H1 (cell line): ENCODE results near the gene MSI2. TPM values are rescaled to one million over a fixed set of nuclear protein-coding genes. Genes with fewer than 3 reads are reported as not detected.

Experiments
- CTCF ChIA-PET: fragments of 300-600 bp; sonication (Branson Sonifier 250); formaldehyde crosslinking; loops from one replicate; lab custom pipeline; 2021; ENCODE audit not compliant: partially characterized antibody; lab: Charles Lee
- POLR2A ChIA-PET: fragments of 300-600 bp; sonication (Branson Sonifier 250); formaldehyde crosslinking; loops from one replicate; lab custom pipeline; 2021; ENCODE audit warnings: inconsistent platforms; ENCODE audit not compliant: partially characterized antibody; lab: Charles Lee
- DNase-seq, 2 experiments: peaks; one replicate each; pipeline versions ENCODE4 v3.0.0 to v3.0.0-alpha.2; 2010 to 2022; ENCODE audit warnings: low spot score in 2 of 2, low read depth in 1 of 2, mixed read lengths in 1 of 2
- FAIRE-seq: peaks from 2 replicates; lab custom pipeline; 2011; peaks lifted over from hg19 to GRCh38; lab: Jason Lieb, UNC
- H2AFZ ChIP-seq: 2 replicates; pipeline ENCODE4 v1.8.1; 2012; ENCODE audit warnings: low read length, inconsistent platforms
- H2AK5ac ChIP-seq: 2 replicates; pipeline ENCODE4 v1.6.1; 2013; ENCODE audit warnings: low read depth, low read length
- H2BK120ac ChIP-seq: replicated peaks from 2 replicates; pipeline ENCODE3; 2013; ENCODE audit warnings: low read depth, low read length, inconsistent platforms
- H2BK12ac ChIP-seq: 2 replicates; pipeline ENCODE4 v1.6.1; 2013; ENCODE audit warnings: low read depth, low read length
- H2BK15ac ChIP-seq: 2 replicates; pipeline ENCODE4 v1.6.1; 2013; ENCODE audit warnings: low read length
- H2BK20ac ChIP-seq: 2 replicates; pipeline ENCODE4 v1.6.1; 2013; ENCODE audit warnings: low read length
- H2BK5ac ChIP-seq: 2 replicates; pipeline ENCODE4 v1.6.1; 2013; ENCODE audit warnings: low read depth, low read length
- H3K14ac ChIP-seq: 2 replicates; pipeline ENCODE4 v1.6.1; 2013; ENCODE audit warnings: inconsistent platforms; ENCODE audit not compliant: insufficient read length
- H3K18ac ChIP-seq: 2 replicates; pipeline ENCODE4 v1.6.1; 2013; ENCODE audit warnings: low read length; ENCODE audit errors: extremely low read depth
- H3K23ac ChIP-seq: 2 replicates; pipeline ENCODE4 v1.6.1; 2013; ENCODE audit warnings: inconsistent platforms; ENCODE audit not compliant: insufficient read length
- H3K23me2 ChIP-seq: 2 replicates; pipeline ENCODE4 v1.6.1; 2013; ENCODE audit warnings: low read depth, low read length
- H3K27ac ChIP-seq: 2 replicates; pipeline ENCODE4 v1.6.1; 2011; ENCODE audit warnings: low read depth, low read length, inconsistent platforms
- H3K27me3 ChIP-seq, 4 experiments: replicated peaks in 1 of 4; 1 replicate in 1 of 4; 2 replicates in 3 of 4; pipeline versions ENCODE4 v1.6.1 to v1.8.1; 2011 to 2013; ENCODE audit warnings: low read length in 3 of 4, mild to moderate bottlenecking in 3 of 4, inconsistent platforms in 2 of 4, mixed read lengths in 2 of 4, moderate library complexity in 1 of 4; ENCODE audit not compliant: control insufficient read depth in 3 of 4, insufficient read depth in 3 of 4; ENCODE audit errors: extremely low read depth in 1 of 4
- H3K36me3 ChIP-seq, 4 experiments: 2 replicates each; pipeline versions ENCODE4 v1.6.1 to v1.8.1; 2011 to 2013; ENCODE audit warnings: mild to moderate bottlenecking in 4 of 4, low read length in 3 of 4, moderate library complexity in 2 of 4, control low read depth in 1 of 4, inconsistent platforms in 1 of 4; ENCODE audit not compliant: insufficient read depth in 4 of 4, control insufficient read depth in 2 of 4
- H3K4ac ChIP-seq: replicated peaks from 2 replicates; pipeline ENCODE3; 2013; ENCODE audit warnings: low read length, low read depth, mixed read lengths, inconsistent platforms; ENCODE audit not compliant: insufficient read length
- H3K4me1 ChIP-seq, 4 experiments: replicated peaks in 1 of 4; 1 replicate in 1 of 4; 2 replicates in 3 of 4; pipeline versions ENCODE4 v1.6.1 to v1.8.1; 2011 to 2013; ENCODE audit warnings: low read length in 3 of 4, inconsistent platforms in 2 of 4, mixed read lengths in 1 of 4; ENCODE audit not compliant: insufficient read depth in 4 of 4, control insufficient read depth in 3 of 4
- H3K4me2 ChIP-seq, 2 experiments: 2 replicates each; pipeline versions ENCODE4 v1.6.1 to v1.8.1; 2011 to 2013; ENCODE audit warnings: low read depth in 2 of 2, low read length in 2 of 2, control low read depth in 1 of 2, inconsistent platforms in 1 of 2, mild to moderate bottlenecking in 1 of 2; ENCODE audit not compliant: insufficient read depth in 1 of 2
- H3K4me3 ChIP-seq, 4 experiments: fragments of 200-600, 300-600 bp in 1 of 4; sonication (generic), shearing (Covaris generic), sonication (Bioruptor Twin) in 1 of 4; 2 replicates each; pipeline versions ENCODE4 v1.5.1 to v1.8.1; 2011 to 2016; ENCODE audit warnings: low read length in 4 of 4, low read depth in 3 of 4, control low read depth in 2 of 4, inconsistent platforms in 2 of 4, mild to moderate bottlenecking in 2 of 4, mixed read lengths in 1 of 4, moderate library complexity in 1 of 4; ENCODE audit not compliant: insufficient read depth in 2 of 4; ENCODE audit errors: extremely low read depth in 1 of 4
- H3K56ac ChIP-seq: replicated peaks from 2 replicates; pipeline ENCODE3; 2013; ENCODE audit warnings: low read depth, mild to moderate bottlenecking, mixed read lengths, low read length, inconsistent platforms; ENCODE audit not compliant: insufficient read length
- H3K79me1 ChIP-seq: 2 replicates; pipeline ENCODE4 v1.6.1; 2013; ENCODE audit warnings: low read depth, low read length, control low read depth
- H3K79me2 ChIP-seq, 2 experiments: 2 replicates each; pipeline versions ENCODE4 v1.6.1 to v1.8.1; 2012 to 2013; ENCODE audit warnings: low read length in 2 of 2, mild to moderate bottlenecking in 2 of 2, inconsistent platforms in 1 of 2; ENCODE audit not compliant: insufficient read depth in 2 of 2, control insufficient read depth in 1 of 2
- H3K9ac ChIP-seq, 4 experiments: replicated peaks in 1 of 4; 1 replicate in 1 of 4; 2 replicates in 3 of 4; pipeline versions ENCODE4 v1.6.1 to v1.8.1; 2011 to 2013; ENCODE audit warnings: low read depth in 3 of 4, low read length in 3 of 4, control low read depth in 2 of 4, mild to moderate bottlenecking in 2 of 4, moderate library complexity in 2 of 4, inconsistent platforms in 1 of 4; ENCODE audit errors: extremely low read depth in 1 of 4
- H3K9me3 ChIP-seq, 2 experiments: 2 replicates each; pipeline versions ENCODE4 v1.6.1 to v1.8.1; 2012 to 2013; ENCODE audit warnings: mild to moderate bottlenecking in 2 of 2, moderate library complexity in 2 of 2, control low read depth in 1 of 2, inconsistent platforms in 1 of 2, low read depth in 1 of 2, low read length in 1 of 2, mixed read lengths in 1 of 2; ENCODE audit not compliant: insufficient read depth in 2 of 2
- H4K20me1 ChIP-seq, 2 experiments: replicated peaks in 1 of 2; 2 replicates each; pipeline versions ENCODE3 to v1.8.1; 2011 to 2013; ENCODE audit warnings: inconsistent platforms in 2 of 2, low read length in 2 of 2, mild to moderate bottlenecking in 1 of 2; ENCODE audit not compliant: insufficient read depth in 2 of 2, control insufficient read depth in 1 of 2
- H4K5ac ChIP-seq: 2 replicates; pipeline ENCODE4 v1.6.1; 2013; ENCODE audit warnings: low read length, low read depth, mixed read lengths, inconsistent platforms; ENCODE audit not compliant: insufficient read length
- H4K8ac ChIP-seq: 2 replicates; pipeline ENCODE4 v1.8.0; 2013; ENCODE audit warnings: mild to moderate bottlenecking, moderate library complexity, low read length, inconsistent platforms; ENCODE audit not compliant: insufficient read depth; ENCODE audit errors: extremely low read depth
- H4K91ac ChIP-seq: replicated peaks from 2 replicates; pipeline ENCODE3; 2013; ENCODE audit warnings: low read length, mixed read lengths, inconsistent platforms; ENCODE audit not compliant: insufficient read length
- ASH2L ChIP-seq: fragments of 200-600, 300-600 bp; sonication (generic); IDR thresholded peaks from one replicate; pipeline ENCODE4 v1.7.1; 2017; ENCODE audit warnings: low read length
- BRCA1 ChIP-seq: IDR thresholded peaks from 2 replicates; pipeline ENCODE4 v1.6.1; 2012; ENCODE audit warnings: low read depth, low read length, improper control_type of control experiment
- CREB1 ChIP-seq: IDR thresholded peaks from 2 replicates; pipeline ENCODE4 v1.6.1; 2012; ENCODE audit warnings: inconsistent platforms
- KDM4A ChIP-seq: IDR thresholded peaks from one replicate; pipeline ENCODE4 v1.7.1; 2012; ENCODE audit warnings: low read depth, mild to moderate bottlenecking, moderate library complexity, low read length, inconsistent platforms; ENCODE audit not compliant: severe bottlenecking
- NRF1 ChIP-seq: IDR thresholded peaks from 2 replicates; pipeline ENCODE4 v1.6.1; 2011; ENCODE audit warnings: mild to moderate bottlenecking, low read depth, low read length, improper control_type of control experiment
- POLR2A ChIP-seq, 2 experiments: IDR thresholded peaks; 1 replicate in 1 of 2; 2 replicates in 1 of 2; pipeline ENCODE4 v1.6.1; 2011; ENCODE audit warnings: low read depth in 2 of 2, low read length in 2 of 2, mild to moderate bottlenecking in 2 of 2; ENCODE audit errors: control extremely low read depth in 1 of 2
- SP4 ChIP-seq: IDR thresholded peaks from 2 replicates; pipeline ENCODE4 v1.6.1; 2012; ENCODE audit warnings: low read length, inconsistent platforms
- ZNF274 ChIP-seq: IDR thresholded peaks from 2 replicates; pipeline ENCODE4 v1.7.0; 2012; ENCODE audit warnings: low read length, borderline replicate concordance; ENCODE audit errors: extremely low read depth
- WGBS, 2 experiments: shearing (Covaris generic) in 1 of 2; methylation state at CpG; one replicate each; pipeline versions ENCODE4 v1.1.6 to v1.1.7; 2013 to 2015; ENCODE audit warnings: low lambda C conversion rate in 2 of 2, mixed read lengths in 2 of 2, inconsistent platforms in 1 of 2, low coverage in 1 of 2, missing lambda C conversion rate in 1 of 2; ENCODE audit not compliant: insufficient replicate concordance in 2 of 2, insufficient coverage in 1 of 2, insufficient read length in 1 of 2; ENCODE audit errors: extremely low coverage in 1 of 2, missing lambda C conversion rate in 1 of 2; 5-methylcytosine and 5-hydroxymethylcytosine counted together
- polyA plus RNA-seq, 7 experiments: library from polyadenylated mRNA; depleted of rRNA in 3 of 7; stranded (reverse) in 5 of 7; unstranded in 2 of 7; fragments of >200 nt in 5 of 7; fragments of 200-250 nt in 2 of 7; gene quantifications; 1 replicate in 5 of 7; 2 replicates in 1 of 7; 4 replicates in 1 of 7; pipeline versions ENCODE4 v1.2.1 to v1.2.3, GENCODE V29; 2011 to 2013; ENCODE audit warnings: missing spikeins in 2 of 7, mixed read lengths in 2 of 7
- total RNA-seq: library from RNA; stranded (reverse); fragmentation: NEBNext Ultra II Directional; extraction: Animal tissue kit (Norgen Biotek cat#: 25700); gene quantifications from 2 replicates; pipeline ENCODE4 v1.2.1, GENCODE V29; 2021

Gene MSI2
- total and polyA plus RNA-seq, 2 of the 8 experiments (the other 6 are each of a cell fraction or from before 2014, with no cell fraction given), result 36.7 to 80.6 TPM

- ChIA-PET POLR2A (no interaction called here), CTCF (interaction anchor here (0.7 to 1.0 kb wide), 2 partner anchors 287 to 409 kb away, joined by 3 read pairs; no protein-coding TSS in a partner anchor)
- no peak overlapping the region for H3K4me2 ChIP-seq
- H4K5ac ChIP-seq, result no peak overlapping the region
- no peak overlapping the region for H2BK5ac ChIP-seq
- no peak overlapping the region for H3K4ac ChIP-seq
- H3K79me2 ChIP-seq, result no peaks in the 10 kb centered on the region; a peak in 1 of 4 replicates
- no peak for TF ChIP-seq ASH2L
- no peak for TF ChIP-seq CREB1
- no peak for TF ChIP-seq ZNF274
- TF ChIP-seq KDM4A, result no peak
- no peak for TF ChIP-seq SP4
- no peak for TF ChIP-seq POLR2A (IDR thresholded peaks at IDR 0.05; ENCODE audit: control extremely low read depth in 1 of 2, low read depth in 2 of 2, low read length in 2 of 2)
- no peak for TF ChIP-seq NRF1
- no peak for TF ChIP-seq BRCA1
- H3K18ac ChIP-seq, result no peak overlapping the region
- no peak overlapping the region for H3K27ac ChIP-seq
- H3K23ac ChIP-seq, result no peak overlapping the region
- H2AK5ac ChIP-seq, result no peak overlapping the region
- no peaks in the 10 kb centered on the region for H3K23me2 ChIP-seq
- H4K8ac ChIP-seq, result no peak overlapping the region
- H3K4me3 ChIP-seq, result no peak overlapping the region
- no peak overlapping the region for H2BK15ac ChIP-seq
- no peak overlapping the region for H3K9ac ChIP-seq
- no peak for DNase-seq
- H2AFZ ChIP-seq, result no peak overlapping the region
- 91% methylated on average over 7 of the region's 7 CpGs; no CpG with 5 or more reads in 1 of the 2 experiments for WGBS, 2 experiments
- no peak for FAIRE-seq
- no peaks in the 10 kb centered on the region for H3K9me3 ChIP-seq
- H3K27me3 ChIP-seq, result no peaks in the 10 kb centered on the region
- no peak overlapping the region for H3K14ac ChIP-seq
- no peaks in the 10 kb centered on the region for H3K36me3 ChIP-seq
- peaks cover 0 to 6% of the 10 kb centered on the region in 2 experiments for H4K20me1 ChIP-seq
- no peak overlapping the region for H2BK20ac ChIP-seq
- peaks cover 10 to 24% (median 16%) of the 10 kb centered on the region in 4 experiments for H3K4me1 ChIP-seq
- H3K79me1 ChIP-seq, result no peaks in the 10 kb centered on the region; the same call in 1 of the 2 replicates
- no peak overlapping the region for H4K91ac ChIP-seq
- H3K56ac ChIP-seq, result no peak overlapping the region
- no peak overlapping the region for H2BK120ac ChIP-seq
- H2BK12ac ChIP-seq, result no peak overlapping the region; the same call in 1 of the 2 replicates
These were observed 274.8 kb downstream of the MSI2 start for GRCh38 chr17:57531078-57531477.
